BJ (cell line): ENCODE measurements around the gene INSC. TPM values are rescaled to one million over a fixed set of nuclear protein-coding genes. Genes with fewer than 3 reads are reported as not detected.

Experiments
- CTCF ChIA-PET: fragments of 350-600 bp; formaldehyde crosslinking; extraction: SDS; loops from one replicate; lab custom pipeline; 2021; ENCODE audit warnings: antibody characterized with exemption, inconsistent platforms; lab: Yijun Ruan, JAX
- POLR2A ChIA-PET: fragments of 300-600 bp; sonication (Branson Sonifier 250); formaldehyde crosslinking; extraction: SDS; loops from one replicate; lab custom pipeline; 2021; ENCODE audit warnings: antibody characterized with exemption; lab: Charles Lee
- DNase-seq: peaks from one replicate; pipeline ENCODE4 v3.0.0-alpha.2; 2011; ENCODE audit warnings: low read depth
- H3K27me3 ChIP-seq: 2 replicates; pipeline ENCODE4 v1.6.0; 2011; ENCODE audit warnings: low read length; ENCODE audit not compliant: control insufficient read depth, insufficient read depth
- H3K36me3 ChIP-seq: 2 replicates; pipeline ENCODE4 v1.5.1; 2011; ENCODE audit warnings: low read length; ENCODE audit not compliant: control insufficient read depth, insufficient read depth
- H3K4me3 ChIP-seq: 2 replicates; pipeline ENCODE4 v1.5.1; 2011; ENCODE audit warnings: low read depth, mild to moderate bottlenecking, control low read depth, low read length
- CTCF ChIP-seq: IDR thresholded peaks from 2 replicates; pipeline ENCODE4 v1.5.1; 2011; ENCODE audit warnings: low read depth, mild to moderate bottlenecking, control low read depth, inconsistent platforms, low read length, moderate library complexity; ENCODE audit not compliant: insufficient read depth
- polyA plus RNA-seq: library from polyadenylated mRNA; depleted of rRNA; stranded (reverse); fragments of >200 nt; gene quantifications from 2 replicates; pipeline ENCODE4 v1.2.3, GENCODE V29; 2011

Gene INSC
- polyA plus RNA-seq, 1 experiment: 0.10 TPM

GRCh38 chr11:15127341-15127740, 12.6 kb downstream of the INSC start:
- ChIA-PET POLR2A (no interaction called here), CTCF (interaction anchor here (0.8 to 3.0 kb wide), 4 partner anchors 10 to 26 kb away, joined by 3 to 12 read pairs (median 4); no protein-coding TSS in a partner anchor)
- TF ChIP-seq CTCF: no peak
- Histone ChIP-seq H3K36me3 (no peaks in the 10 kb centered on the region), H3K4me3 (no peak overlapping the region), H3K27me3 (no peaks in the 10 kb centered on the region)
- DNase-seq: no peak

GRCh38 chr11:15128621-15129020, 13.9 kb downstream of the INSC start:
- CTCF ChIA-PET: interaction anchor here (0.7 to 3.0 kb wide), 2 partner anchors 10 to 30 kb away, joined by 4 to 12 read pairs; no protein-coding TSS in a partner anchor
- no peak for DNase-seq
- no peak overlapping the region for H3K4me3 ChIP-seq
- POLR2A ChIA-PET: no interaction called here
- H3K36me3 ChIP-seq: no peaks in the 10 kb centered on the region
- TF ChIP-seq CTCF: no peak
- no peaks in the 10 kb centered on the region for H3K27me3 ChIP-seq

GRCh38 chr11:15136166-15136565, 21.4 kb downstream of the INSC start:
- Histone ChIP-seq H3K4me3 (no peak overlapping the region), H3K36me3 (no peaks in the 10 kb centered on the region), H3K27me3 (no peaks in the 10 kb centered on the region)
- ChIA-PET POLR2A (no interaction called here), CTCF (interaction anchor here (1.2 kb wide), 1 partner anchor 72 kb away, joined by 3 read pairs; no protein-coding TSS in a partner anchor)
- no peak for TF ChIP-seq CTCF
- no peak for DNase-seq

- Histone ChIP-seq H3K4me3 (no peak overlapping the region), H3K36me3 (no peaks in the 10 kb centered on the region), H3K27me3 (no peaks in the 10 kb centered on the region)
- POLR2A ChIA-PET: no interaction called here
- no peak for TF ChIP-seq CTCF
- no peak for DNase-seq
- CTCF ChIA-PET: interaction anchor here (1.4 to 2.7 kb wide), 3 partner anchors 11 to 20 kb away, joined by 5 to 12 read pairs (median 9); no protein-coding TSS in a partner anchor
Measured at GRCh38 chr11:15139096-15139770, 24.5 kb downstream of the INSC start.

- DNase-seq: no peak
- Histone ChIP-seq H3K4me3 (no peak overlapping the region), H3K36me3 (no peaks in the 10 kb centered on the region), H3K27me3 (no peaks in the 10 kb centered on the region)
- ChIA-PET CTCF (interaction anchor here (2.0 to 2.7 kb wide), 2 partner anchors 12 to 19 kb away, joined by 9 to 12 read pairs; no protein-coding TSS in a partner anchor), POLR2A (interaction anchor here (0.7 kb wide), 1 partner anchor 55 kb away, joined by 6 read pairs; no protein-coding TSS in a partner anchor)
- TF ChIP-seq CTCF: no peak
Measured at GRCh38 chr11:15139958-15140659, 25.4 kb downstream of the INSC start.
